ENCODE results near the gene PTPRE.

Gene PTPRE

DNA sequence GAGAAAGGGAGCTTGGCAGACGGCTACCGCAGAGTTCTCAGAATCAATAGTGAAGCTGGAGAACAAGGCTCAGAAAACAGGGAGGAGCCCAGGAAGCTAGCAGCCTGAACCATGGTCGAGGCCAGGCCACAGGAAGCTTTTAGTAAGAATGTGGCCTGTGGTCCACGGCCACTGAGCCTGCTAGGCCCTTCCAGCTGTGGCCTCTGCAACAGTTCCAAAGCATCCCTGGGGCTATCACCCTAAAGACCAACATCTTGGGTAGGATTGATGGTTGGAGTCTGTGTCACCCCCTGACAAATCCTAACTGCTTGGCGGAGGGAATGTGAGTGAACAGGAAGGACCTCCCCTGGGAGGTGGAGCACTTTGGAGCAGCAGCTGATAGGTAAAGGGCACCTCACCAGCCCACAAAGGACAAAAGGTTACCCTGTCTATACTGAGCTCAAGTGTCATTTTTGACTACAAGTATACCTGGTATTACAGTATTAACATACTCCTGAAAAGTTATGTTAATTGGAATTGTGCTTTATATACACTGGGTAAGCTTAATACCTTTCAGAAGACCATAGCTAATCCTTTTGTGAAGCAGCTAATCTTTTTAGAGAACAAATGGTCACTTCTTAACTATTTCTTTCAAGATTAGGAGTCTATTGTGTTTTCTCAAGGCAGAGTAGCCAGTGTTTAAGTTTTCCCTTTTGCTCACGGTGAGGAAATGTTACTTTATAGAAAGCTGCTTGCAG, 18.7 kb downstream of the PTPRE start:
- DNase-seq (ENCODE audit: low read depth) = no peak
- H3K4me3 ChIP-seq (ENCODE audit: low read depth, low read length) = no peak overlapping the region
- TF ChIP-seq, protein P1, sequence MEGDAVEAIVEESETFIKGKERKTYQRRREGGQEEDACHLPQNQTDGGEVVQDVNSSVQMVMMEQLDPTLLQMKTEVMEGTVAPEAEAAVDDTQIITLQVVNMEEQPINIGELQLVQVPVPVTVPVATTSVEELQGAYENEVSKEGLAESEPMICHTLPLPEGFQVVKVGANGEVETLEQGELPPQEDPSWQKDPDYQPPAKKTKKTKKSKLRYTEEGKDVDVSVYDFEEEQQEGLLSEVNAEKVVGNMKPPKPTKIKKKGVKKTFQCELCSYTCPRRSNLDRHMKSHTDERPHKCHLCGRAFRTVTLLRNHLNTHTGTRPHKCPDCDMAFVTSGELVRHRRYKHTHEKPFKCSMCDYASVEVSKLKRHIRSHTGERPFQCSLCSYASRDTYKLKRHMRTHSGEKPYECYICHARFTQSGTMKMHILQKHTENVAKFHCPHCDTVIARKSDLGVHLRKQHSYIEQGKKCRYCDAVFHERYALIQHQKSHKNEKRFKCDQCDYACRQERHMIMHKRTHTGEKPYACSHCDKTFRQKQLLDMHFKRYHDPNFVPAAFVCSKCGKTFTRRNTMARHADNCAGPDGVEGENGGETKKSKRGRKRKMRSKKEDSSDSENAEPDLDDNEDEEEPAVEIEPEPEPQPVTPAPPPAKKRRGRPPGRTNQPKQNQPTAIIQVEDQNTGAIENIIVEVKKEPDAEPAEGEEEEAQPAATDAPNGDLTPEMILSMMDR (IDR thresholded peaks at IDR 0.05; ENCODE audit: low read depth, low read length, missing control alignments) = no peak

DNA sequence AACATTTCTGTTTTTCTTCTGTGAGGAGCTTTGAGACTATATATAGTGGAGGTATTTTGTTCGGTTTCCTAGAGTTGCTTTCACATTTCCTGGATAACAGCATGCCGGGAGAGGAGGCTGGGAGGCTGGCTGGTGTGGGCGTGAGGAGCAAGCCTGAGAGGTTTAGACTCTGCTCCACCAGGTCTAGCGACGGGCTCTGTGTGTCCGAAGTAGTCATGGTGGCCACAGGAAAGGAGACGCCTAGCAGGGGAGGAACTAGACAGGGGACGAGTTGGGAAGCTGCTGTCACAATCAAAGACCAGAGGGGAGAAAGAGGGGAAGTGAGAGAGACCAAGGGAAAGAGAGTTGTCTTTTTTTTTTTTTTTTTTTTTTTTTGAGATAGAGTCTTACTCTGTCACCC, 19.6 kb downstream of the PTPRE start:
- TF ChIP-seq, protein P1 (IDR thresholded peaks at IDR 0.05; ENCODE audit: low read depth, low read length, missing control alignments) = no peak
- no peak for DNase-seq (ENCODE audit: low read depth)
- no peak overlapping the region for H3K4me3 ChIP-seq (ENCODE audit: low read depth, low read length)

DNA sequence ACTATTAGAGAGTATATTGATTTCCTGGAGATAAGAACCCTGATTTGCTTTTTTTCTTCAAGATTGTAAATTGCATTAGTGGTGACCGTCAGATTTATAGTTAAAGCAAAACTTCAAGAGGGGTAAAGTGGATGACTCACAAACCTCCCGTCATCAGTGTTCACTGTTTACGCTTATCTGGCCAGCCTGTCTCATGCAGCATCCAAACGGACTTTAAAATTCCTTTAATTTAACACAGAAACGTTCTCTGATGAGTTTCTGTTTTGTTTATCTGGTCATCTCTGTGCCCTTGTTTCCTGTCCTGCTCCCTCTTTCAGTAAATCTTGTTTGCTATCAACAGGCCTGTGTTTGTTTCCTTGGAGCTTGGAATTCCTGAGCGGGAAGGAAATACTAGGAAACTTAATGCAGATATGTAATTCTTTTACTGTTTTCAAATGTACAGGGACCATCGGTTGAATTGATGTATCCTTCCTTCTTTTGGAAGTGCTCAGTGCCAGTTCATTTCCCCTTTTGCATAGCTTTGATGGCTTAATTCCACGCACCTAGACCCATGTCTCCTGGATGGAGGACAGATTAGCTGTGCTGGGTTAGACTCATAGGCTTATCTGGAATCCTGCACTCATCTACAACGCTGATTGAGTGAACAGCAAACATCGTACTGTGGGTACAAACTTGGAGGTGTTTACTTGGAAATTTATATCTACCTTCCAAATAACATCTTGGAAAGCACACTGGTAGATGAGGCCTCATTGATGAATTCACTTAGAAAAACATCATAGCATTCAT, 21.3 kb downstream of the PTPRE start:
- TF ChIP-seq, protein P1 (IDR thresholded peaks at IDR 0.05; ENCODE audit: low read depth, low read length, missing control alignments) = no peak
- DNase-seq (ENCODE audit: low read depth) = no peak
- H3K4me3 ChIP-seq (ENCODE audit: low read depth, low read length) = no peak overlapping the region

DNA sequence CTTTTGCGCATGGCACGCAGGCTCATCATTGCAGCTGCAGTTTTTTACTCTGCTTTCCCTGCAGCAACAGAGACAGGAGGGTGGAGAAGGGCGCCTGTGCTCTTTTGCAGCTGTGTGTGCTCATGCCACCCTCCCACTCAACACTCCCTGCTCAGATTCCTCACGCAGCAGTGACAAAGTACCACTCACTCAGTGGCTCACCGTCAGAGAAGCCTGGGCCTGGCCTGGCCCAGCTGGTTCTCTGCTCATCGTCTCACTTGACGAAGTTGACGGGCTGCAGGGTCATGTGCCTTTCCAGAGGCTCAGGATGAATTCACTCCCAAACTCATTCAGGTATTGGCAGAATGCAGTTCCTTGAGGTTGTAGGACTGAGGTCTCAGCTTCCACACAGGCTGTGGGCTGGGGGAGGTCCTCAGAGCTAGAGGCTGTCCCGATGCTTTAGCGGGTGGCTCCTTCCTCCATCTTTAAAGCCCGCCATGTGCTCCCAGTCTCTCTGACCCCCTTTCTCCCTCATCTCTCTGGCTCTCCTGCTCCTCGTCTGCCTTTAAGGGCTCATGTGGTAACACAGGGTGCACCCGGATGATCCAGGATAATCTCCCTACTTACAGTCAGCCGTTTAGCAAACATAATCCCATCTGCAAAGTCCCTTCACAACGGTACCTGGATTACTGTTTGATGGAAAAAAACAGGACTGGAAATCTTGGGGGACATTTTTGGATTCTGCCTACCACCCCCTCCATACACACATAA, 25.8 kb downstream of the PTPRE start:
- no peak for DNase-seq (ENCODE audit: low read depth)
- TF ChIP-seq, protein P1 (IDR thresholded peaks at IDR 0.05; ENCODE audit: low read depth, low read length, missing control alignments) = no peak
- H3K4me3 ChIP-seq (ENCODE audit: low read depth, low read length) = no peak overlapping the region

DNA sequence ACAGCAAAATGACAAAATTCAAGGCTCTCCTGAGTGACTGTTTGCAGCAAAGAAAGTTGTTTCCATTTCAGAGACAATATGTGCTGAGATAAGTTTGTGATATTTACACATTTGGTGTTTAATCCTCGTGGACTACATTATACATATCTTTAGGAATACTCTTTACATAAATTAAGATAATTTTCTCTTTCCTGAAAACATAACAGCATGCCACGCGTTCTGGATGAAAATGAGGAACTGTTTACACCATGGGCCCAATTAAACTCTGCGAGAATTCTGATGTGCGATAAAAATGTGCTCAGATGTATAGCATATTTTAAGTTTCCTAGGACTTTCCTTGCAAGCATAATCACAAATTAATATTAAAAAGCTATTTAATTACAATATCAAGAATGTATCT, 26.4 kb downstream of the PTPRE start:
- DNase-seq (ENCODE audit: low read depth) = no peak
- H3K4me3 ChIP-seq (ENCODE audit: low read depth, low read length) = no peak overlapping the region
- TF ChIP-seq, protein P1 (IDR thresholded peaks at IDR 0.05; ENCODE audit: low read depth, low read length, missing control alignments) = no peak

DNA sequence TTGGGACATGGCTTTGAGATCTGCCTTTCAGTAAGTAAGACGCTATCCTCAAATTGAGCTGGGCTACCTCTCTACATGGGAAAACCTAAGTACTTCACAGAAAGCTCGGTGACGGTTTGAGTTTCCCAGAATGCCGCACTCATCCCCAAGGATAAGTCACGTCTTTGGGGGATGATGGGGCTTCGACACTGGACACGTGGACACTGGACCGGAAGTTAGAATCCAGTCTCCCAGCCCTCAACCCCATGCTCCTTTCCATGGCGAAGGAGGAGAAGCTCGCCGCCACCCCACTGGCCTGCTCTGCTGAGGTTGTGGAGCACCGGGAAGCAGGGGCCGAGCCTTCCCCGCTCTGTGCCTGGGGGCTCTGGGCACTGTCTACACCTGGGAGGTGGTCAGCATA, 27.5 kb downstream of the PTPRE start:
- TF ChIP-seq, protein P1 (IDR thresholded peaks at IDR 0.05; ENCODE audit: low read depth, low read length, missing control alignments) = no peak
- no peak overlapping the region for H3K4me3 ChIP-seq (ENCODE audit: low read depth, low read length)
- DNase-seq (ENCODE audit: low read depth) = no peak

Measured in GM12864 (cell line).